ENCODE data around the gene COL11A1. TPM values are rescaled to one million over a fixed set of nuclear protein-coding genes. Genes with fewer than 3 reads are reported as not detected.

COL11A1 gene
- 0.09 TPM in 1 of 2 replicates, not detected in the other for total RNA-seq

DNA sequence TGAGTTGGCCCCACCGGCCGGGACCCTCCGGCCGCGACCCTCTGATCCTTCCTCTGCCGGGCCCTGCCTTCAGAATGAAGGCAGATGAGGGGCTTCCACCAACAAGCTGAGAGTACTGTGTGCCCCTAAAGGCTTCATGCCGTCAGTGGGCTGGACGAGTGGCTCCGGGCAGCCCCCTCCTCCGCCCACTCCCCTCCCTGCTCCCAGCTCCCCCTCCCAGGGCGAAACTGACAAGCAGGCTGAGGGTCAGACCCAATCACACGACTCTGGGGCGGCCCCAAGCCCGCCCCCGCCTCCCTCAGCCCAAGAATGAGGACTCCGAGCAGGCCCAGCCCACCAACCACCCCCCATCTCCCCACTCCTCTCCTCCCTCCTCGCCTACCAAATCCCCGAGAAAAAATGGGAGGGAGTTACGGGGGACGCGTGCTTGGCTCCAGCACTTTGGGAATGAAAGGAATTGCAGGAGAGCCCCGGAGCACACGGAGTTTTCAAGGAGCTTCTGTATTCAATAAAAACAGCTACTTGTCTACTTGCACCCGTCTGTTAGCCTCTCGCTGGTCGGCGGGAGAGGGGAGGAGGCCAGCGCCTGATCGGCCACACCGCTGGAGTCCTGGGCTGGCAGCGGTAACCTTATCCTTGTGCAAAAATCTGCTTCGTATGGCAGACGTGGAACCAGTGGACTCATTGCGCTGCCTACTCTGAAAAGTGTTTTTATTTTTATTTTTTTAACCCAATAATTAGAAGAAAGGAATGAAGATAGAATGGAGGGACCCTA lies at the start of gene COL11A1:
Gene COL11A1, minus strand, starts transcription at position 147 of the 775 bp plus-strand sequence. CDS start 344 bp downstream, outside the sequence.

